Activated naive CD8-positive, alpha-beta T cell treated with anti-CD3 and anti-CD28 coated beads, Interleukin-2, amount 50 U/mL, for 16 hours (primary cell): ENCODE data around the gene ANKRD12.
"Not testable (repeated sequence)": the region's sequence is repeated elsewhere in the genome, so short reads cannot be mapped to it uniquely, and the experiment has no call there.

Source experiments
- DNase-seq: peaks from one replicate; pipeline ENCODE4 v3.0.0-alpha.2; 2020; ENCODE audit warnings: low read depth, low spot score

ANKRD12 gene

DNA sequence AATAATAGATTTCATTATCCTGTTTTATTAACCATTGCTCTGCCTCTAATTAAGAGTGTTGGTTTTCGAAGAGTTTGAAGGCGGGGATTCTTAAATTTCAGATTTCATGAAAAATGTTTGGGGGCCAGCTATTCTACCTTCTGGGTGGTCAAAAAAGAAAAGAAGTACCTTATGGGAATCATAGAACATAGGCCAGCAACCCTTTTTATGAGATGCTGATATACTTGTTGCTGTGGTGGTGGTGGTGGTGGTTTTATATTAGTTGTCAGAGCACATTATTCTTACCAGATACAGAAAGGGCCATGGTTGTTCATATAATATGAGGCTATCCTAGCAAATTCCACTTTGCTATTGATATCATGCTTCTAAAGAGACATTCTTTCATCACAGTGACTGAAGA is 4.4 kb downstream of the ANKRD12 start:
- no peak for DNase-seq

DNA sequence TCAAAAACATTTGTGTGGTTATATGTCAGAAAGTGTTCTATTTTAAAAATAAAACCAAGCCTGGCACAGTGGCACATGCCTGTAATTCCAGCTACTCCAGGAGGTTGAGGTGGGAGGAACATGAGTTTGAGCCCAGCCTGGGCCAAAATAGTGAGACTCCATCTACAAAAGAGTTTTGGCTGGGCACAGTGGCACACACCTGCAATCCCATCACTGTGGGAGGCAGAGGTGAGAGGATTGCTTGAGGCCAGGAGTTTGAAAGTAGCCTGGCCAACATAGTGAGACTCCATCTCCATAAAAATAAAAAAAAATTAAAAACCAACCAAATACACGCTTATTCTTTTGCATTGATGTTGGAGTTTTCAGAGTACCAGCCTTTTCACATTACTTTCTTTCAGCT is 9.6 kb downstream of the ANKRD12 start:
- DNase-seq = no peak

GRCh38 chr18:9147440-9148202 is 11.0 kb downstream of the ANKRD12 start:
- no peak for DNase-seq

DNA sequence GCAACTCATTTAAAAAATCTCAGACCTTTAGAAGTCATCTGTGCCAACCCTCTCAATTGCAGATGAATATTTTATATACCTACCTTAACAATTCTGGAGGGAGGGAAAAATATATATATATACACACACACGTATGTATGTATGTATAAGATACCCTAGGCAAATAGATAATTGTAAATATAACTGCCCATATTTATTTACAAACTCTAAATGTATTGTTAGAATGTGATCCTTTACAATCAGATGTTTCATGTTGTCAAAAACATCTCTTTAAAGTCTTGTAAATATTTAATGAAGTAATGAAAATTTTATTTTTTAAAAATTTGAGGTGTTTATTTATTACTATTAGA is 11.6 kb downstream of the ANKRD12 start:
- no peak for DNase-seq

DNA sequence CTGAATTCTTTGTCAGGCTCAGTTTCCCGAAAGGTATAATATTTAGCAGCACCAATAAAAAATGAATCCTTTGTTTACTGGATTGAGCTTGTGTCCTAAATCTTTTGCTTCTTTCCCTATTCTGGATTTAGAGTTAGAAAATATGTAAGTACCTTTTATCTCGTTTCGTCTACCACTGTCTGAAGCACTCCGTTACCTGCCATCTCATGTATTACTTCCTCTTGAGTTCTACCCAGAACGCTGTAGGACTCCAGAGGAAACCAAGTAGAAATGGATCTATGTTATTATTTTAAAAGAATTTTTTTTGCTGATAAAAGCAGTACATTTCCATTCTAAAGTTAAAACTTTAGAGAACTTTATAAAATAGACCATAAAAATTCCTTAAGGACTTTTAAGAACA is 13.5 kb downstream of the ANKRD12 start:
- DNase-seq = no peak

GRCh38 chr18:9153256-9153655 is 16.7 kb downstream of the ANKRD12 start:
- DNase-seq = no peak

DNA sequence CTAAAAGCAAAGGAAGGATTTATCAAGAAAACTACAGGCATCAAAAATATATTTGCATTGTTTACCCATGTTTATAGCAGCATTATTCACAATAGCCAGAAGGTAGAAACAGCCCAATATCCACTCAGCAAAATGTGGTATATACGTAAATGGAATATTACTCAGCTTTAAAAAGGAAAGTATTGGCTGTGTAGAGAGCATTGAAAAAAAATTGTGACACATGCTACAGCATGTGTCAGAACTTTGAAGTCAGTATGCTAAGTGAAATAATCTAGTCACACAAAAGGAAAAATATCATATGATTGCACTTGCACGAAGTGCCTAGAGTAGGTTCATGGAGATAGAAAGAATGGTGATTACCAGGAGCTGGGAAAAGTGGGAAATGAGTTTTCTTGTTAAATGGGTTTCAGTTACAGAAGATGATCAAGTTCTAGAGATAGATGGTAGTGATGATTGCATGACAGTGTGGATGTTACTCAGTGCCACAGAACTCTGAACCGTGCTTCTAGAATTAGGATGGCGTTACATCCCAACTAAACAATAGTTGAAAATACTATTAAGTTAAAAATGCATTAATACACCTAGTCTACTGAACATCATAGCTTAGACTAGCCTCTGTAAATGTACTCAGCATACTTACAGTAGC is 20.1 kb downstream of the ANKRD12 start:
- DNase-seq = no peak

GRCh38 chr18:9157806-9158205 is 21.2 kb downstream of the ANKRD12 start:
- DNase-seq = no peak

- DNase-seq = no peak
These were observed 23.4 kb downstream of the ANKRD12 start for GRCh38 chr18:9160014-9160413.

DNA sequence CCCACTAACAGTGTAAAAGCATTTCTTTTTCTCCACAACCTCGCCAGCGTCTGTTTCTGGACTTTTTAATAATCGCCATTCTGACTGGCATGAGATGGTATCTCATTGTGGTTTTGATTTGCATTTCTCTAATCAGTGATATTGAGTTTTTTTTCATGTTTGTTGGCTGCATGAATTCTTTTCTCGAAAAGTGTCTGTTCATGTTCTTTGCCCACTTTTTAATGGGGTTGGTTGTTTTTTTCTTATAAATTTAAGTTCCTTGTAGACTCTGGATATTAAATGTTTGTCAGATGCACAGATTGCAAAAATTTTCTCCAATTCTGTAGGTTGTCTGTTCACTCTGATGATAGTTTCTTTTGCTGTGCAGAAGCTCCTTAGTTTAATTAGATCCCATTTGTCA is 26.1 kb downstream of the ANKRD12 start:
- not testable (repeated sequence) for DNase-seq

DNA sequence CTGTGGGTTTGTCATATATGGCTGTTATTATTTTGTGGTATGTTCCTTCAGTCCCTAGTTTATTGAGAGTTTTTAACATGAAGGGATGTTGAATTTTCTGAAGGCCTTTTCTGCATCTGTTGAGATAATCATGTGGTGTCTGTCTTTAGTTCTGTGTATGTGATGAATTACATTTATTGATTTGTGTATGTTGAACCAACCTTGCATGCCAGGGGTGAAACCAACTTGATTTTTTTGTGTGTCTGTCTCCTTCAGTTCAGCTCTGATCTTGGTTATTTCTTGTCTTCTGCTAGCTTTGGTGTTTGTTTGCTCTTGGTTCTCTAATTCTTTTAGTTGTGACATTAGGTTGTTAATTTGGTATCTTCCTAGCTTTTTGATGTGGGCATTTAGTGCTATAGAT is 27.6 kb downstream of the ANKRD12 start:
- not testable (repeated sequence) for DNase-seq

- DNase-seq = not testable (repeated sequence)
These were observed 29.3 kb downstream of the ANKRD12 start for GRCh38 chr18:9165883-9166282.

- not testable (repeated sequence) for DNase-seq
These were observed 32.9 kb downstream of the ANKRD12 start for GRCh38 chr18:9169515-9169914.

DNA sequence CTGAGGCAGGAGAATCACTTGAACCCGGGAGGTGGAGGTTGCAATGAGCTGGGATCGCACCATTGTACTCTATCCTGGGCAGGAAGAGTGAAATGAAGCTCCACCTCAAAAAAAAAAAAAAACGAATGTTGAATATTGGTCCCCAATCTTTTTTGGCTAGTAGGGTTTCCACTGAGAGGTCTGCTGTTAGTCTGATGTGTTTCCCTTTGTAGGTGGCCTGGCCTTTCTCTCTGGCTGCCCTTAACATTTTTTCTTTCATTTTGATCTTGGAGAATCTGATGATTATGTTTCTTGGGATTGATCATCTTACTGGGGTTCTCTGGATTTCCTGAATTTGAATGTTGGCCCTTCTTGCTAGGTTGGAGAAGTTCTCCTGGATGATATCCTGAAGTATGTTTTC is 35.3 kb downstream of the ANKRD12 start:
- not testable (repeated sequence) for DNase-seq

DNA sequence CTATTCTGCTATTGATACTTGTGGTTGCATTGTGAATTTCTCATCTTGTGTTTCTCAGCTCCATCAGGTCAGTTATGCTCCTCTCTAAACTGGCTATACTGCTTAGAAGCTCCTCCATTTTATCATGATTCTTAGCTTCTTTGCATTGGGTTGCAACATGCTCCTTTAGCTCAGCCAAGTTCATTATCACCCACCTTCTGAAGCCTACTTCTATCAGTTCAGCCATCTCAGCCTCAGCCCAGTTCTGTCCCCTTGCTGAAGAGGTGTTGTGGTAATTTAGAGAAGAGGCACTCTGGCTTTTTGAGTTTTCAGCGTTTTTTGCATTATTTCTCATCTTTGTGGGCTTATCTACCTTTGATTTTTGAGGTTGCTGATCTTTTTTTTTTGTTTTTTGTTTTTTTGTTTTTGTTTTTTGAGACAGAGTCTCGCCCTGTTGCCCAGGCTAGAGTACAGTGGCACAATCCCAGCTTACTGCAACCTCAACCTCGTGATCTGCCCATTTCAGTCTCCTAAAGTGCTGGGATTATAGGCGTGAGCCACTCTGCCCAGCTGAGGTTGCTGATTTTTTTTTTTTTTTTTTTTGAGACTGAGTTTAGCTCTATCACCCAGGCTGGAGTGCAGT is 36.0 kb downstream of the ANKRD12 start:
- no peak for DNase-seq

DNA sequence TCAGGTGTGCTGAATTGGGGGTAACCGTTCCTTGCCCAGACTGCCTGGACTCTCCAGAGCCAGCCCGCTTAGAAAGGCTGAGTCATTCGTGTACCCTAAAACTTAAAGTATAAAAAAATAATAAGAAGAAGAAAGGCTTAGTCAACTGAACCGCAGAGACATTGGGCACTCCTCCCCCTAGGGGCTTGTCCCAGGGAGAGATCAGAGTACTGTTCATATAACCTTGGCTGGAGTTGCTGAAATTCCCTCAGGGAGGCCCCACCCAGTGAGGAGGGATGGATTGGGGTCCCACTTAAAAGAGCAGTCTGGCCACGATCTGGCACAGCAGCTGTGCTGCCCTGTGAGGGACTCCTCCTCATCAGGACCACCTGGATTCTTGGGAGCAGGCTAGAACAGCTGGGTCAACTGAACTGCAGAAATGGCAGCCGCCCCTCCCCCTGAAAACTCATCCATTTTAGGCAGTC is 37.2 kb downstream of the ANKRD12 start:
- DNase-seq = no peak

- no peak for DNase-seq
These were observed 37.7 kb downstream of the ANKRD12 start for GRCh38 chr18:9174302-9174701.

DNA sequence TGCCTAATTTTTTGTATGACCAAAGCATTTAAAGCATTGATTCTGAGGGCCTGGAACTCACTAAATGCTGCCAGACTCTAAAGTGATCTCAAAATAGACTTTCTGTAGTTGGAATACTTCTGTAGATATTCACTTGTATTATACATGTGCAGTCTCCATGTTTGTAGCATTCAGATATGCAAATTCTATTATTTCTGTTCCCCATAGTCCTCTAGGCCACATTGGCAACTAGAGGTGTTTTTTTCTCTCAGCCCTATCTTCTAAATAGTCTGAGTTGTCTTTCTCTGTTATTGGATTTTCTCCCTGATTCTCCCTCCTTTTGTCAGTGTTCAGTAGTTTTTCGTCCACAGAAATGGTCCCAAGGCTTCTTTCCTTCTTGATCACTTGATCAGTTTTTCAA is 38.5 kb downstream of the ANKRD12 start:
- no peak for DNase-seq

- DNase-seq = no peak
These were observed 40.5 kb downstream of the ANKRD12 start for GRCh38 chr18:9177031-9177430.

DNA sequence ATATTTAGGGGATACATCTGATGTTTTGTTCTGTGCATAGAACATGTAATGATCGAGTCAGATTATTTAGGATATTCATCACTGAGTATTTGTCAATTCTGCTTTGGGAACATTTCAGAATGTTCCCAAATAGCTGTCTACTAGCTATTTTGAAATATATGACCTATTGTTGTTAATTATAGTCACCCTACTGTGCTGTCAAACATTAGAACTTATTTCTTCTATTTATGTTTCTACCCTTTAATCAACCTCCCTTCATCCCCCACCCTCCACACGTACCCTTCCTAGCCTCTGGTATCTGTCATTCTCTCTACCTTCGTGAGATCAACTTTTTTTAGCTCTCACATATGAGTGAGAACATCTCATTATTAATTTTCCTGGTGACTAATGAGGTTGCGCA is 40.9 kb downstream of the ANKRD12 start:
- DNase-seq = no peak

GRCh38 chr18:9178557-9178956 is 42.0 kb downstream of the ANKRD12 start:
- no peak for DNase-seq

GRCh38 chr18:9181275-9181674 is 44.7 kb downstream of the ANKRD12 start:
- DNase-seq = no peak

DNA sequence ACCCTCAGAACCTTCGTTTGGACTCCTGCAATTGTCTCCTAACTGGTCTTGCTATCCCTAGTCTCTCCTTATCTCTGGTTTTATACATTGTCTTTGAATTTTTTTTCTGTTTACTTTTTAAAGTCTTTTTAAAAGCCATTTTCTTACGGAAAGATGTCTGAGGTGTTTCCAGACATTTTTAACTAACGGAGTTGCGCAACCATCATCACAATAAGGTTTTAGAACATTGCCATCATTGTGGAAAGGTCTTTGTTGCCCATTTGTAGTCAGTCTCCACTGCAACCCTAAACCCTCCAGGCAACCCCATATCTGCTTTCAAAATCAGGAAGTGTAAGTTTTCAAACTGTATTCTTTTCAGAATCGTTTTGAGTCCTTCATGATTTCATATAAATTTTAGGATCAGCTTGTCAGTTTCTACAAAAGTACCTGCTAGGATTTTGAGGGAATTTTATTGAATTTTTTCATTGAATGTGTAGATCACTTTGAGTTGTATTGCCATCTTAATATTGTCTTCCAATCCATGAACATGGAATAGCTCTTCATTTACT is 46.3 kb downstream of the ANKRD12 start:
- DNase-seq = no peak
